Hippocampal formation (tissue), 2 donors: ENCODE results near the gene TP53I13.
A peak's percentile ranks its signal among the peaks of the same experiment; 100 is the strongest.
"Not testable (repeated sequence)": the region's sequence is repeated elsewhere in the genome, so short reads cannot be mapped to it uniquely, and the experiment has no call there.

Experiments used
- DNase-seq, 2 donors: peaks; one replicate each; lab custom pipeline; 2025; lab: John Stamatoyannopoulos, UW

Gene TP53I13

DNA sequence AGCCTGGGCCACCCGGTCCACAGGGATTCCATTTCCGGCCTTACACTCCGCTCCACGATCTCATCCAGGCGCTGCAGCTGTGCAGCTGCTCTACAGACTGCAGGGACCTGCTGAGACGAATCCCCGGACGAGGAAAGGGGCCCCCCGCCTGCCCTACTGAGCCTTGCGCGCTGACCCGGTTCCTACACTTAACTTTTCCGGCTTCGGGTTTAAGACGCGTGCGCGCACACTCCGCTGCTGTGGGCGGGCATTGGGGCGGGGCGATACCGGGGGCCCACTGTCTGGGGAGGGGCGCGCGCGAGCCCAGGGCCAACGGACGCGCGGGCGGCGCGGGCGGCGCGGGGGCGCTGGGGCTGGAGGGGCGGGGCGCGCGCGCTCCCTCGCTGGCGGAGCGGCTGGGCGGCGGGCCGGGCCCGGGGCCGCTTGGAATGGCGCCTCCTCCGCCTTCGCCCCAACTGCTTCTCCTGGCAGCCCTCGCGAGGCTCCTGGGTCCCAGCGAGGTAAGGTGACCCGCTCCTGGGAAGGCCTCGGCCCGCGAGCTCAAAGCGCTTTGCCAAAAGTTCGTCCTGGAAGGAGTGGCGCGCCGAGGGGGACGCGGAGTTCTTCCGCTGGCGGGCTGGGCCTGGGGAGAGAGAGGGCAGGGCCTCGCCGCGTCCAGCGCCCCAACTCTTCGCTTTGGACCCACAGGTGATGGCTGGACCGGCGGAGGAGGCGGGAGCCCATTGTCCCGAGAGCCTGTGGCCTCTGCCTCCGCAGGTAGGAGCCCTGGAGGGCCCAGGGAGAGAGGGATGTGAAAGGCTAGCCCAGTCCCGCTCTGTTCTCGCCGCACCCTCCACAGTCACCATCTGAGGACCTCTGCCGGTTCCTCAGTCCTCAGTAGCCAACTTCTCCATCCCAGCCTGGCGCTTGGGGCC is at the start of gene TP53I13:
TSS of gene TP53I13 (plus strand) at position 371 of the 914 bp plus-strand sequence. CDS start at position 429, 58 bp downstream.
- peak; percentile 64 to 81 for DNase-seq

DNA sequence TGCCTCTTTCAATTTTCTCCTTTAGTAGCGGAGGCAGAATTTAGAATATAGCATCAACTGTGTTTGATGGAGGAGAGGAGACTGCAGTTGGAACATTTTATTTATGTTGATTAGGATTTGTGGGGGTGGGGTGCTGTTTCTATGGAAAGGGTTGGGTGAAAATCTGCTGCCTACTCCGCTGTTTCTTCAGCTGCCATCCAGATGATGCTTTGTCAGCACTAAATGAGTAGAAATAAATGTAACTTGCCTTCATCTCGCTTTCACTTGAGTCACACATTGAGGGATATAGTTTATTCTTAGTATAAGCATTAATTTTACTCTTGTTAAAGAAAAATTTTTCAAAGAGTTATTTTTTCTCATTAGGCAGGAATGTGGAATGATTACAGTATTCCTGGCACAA is 43.8 kb upstream of the TP53I13 start:
- no peak for DNase-seq

DNA sequence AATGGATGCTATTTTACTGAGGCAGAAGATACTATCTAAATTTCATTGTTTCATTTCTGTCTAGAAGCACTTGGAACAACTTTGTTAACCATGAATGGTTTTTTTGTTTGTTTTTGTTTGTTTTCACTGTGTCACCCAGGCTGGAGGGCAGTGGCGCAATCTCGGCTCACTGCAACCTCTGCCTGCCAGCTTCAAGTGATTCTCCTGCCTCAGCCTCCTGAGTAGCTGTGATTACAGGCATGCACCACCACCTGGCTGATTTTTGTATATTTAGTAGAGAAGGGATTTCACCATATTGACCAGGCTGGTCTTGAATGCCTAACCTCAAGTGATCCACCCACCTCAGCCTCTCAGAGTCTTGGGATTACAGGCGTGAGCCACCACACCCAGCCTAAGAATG is 42.2 kb upstream of the TP53I13 start:
- DNase-seq = no peak

GRCh38 chr17:29533976-29534375 is 34.5 kb upstream of the TP53I13 start:
- DNase-seq = no peak

GRCh38 chr17:29544066-29544465 is 24.4 kb upstream of the TP53I13 start:
- no peak for DNase-seq

GRCh38 chr17:29546085-29546484 is 22.4 kb upstream of the TP53I13 start:
- no peak for DNase-seq

- DNase-seq = no peak
These were observed 21.7 kb upstream of the TP53I13 start for GRCh38 chr17:29546830-29547229.

GRCh38 chr17:29549177-29549923 is 19.2 kb upstream of the TP53I13 start:
- DNase-seq = no peak

GRCh38 chr17:29555840-29556239 is 12.7 kb upstream of the TP53I13 start:
- DNase-seq = no peak

GRCh38 chr17:29557085-29557738 is 11.3 kb upstream of the TP53I13 start:
- DNase-seq = no peak

DNA sequence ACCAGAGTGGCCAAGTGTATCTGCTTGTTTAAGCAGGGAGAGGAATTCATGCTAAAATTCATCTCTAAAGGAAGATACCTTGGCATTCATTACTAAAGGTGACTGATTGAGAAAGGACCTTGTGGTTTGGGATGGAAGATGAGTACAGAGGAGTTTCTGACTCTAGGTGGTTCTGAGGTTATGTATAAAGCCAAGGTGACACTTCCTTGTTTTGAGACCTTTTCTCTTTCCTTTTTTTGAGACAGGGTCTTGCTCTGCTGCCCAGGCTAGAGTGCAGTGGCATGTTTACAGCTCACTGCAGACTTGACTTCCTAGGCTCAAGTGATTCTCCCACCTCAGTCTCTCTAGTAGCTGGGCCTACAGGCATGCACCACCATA is 10.8 kb upstream of the TP53I13 start:
- DNase-seq = no peak

DNA sequence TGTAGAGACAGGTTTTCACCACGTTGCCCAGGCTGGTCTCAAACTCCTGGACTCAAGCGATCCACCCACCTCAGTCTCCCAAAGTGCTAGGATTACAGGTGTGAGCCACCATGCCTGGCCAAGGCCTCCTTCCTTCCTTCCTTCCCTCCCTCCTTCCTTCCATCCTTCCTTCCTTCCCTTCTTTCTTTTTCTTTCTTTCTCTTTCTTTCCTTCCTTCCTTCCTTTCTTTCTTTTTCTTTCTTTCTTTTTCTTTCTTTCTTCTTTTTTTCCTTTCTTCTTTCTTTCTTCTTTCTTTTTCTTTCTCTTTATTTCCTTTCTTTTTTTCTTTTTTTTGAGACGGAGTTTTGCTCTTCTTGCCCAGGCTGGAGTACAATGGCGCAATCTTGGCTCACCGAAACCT is 10.4 kb upstream of the TP53I13 start:
- DNase-seq = not testable (repeated sequence)

DNA sequence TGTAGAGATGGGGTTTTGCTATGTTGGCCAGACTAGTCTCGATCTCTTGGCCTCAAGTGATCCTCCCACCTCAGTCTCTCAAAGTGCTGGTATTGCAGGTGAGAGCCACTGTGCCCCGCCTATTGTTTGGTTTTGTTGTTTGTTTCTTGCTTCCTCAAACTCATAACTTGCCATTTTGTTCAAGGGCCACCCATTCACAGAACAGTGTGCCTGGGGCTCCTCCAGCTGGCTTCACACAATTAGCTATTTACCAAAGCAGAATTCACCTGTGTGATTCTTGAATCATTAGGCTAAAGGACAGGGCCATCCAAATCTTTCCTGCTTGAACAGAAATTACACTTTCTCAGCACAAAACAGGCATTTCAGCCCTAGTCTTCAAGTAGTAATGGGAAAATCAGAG is 8.9 kb upstream of the TP53I13 start:
- no peak for DNase-seq

DNA sequence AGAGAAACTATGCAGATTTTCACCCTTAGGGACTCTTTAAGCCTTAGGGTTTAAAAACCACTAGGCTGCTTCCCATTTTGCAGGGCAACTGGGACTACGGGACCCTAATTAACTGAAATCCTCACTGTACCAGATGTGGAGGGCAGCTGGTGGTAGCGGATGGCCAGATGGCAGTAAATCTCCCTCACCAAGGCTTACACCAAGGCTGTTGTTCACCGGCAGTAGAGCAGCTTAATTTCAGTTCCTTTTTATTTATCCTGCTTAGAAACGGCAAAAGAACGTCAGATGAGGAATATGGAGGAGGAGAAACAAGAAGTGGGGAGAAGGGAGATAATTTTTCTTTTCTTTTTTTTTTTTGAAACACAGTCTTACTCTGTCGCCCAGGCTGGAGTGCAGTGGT is 8.2 kb upstream of the TP53I13 start:
- DNase-seq = peak in 1 of 2 donors; percentile 18

- peak in 1 of 2 donors; percentile 34 for DNase-seq
These were observed 6.7 kb upstream of the TP53I13 start for GRCh38 chr17:29561554-29562517.

GRCh38 chr17:29562615-29563014 is 5.9 kb upstream of the TP53I13 start:
- no peak for DNase-seq

DNA sequence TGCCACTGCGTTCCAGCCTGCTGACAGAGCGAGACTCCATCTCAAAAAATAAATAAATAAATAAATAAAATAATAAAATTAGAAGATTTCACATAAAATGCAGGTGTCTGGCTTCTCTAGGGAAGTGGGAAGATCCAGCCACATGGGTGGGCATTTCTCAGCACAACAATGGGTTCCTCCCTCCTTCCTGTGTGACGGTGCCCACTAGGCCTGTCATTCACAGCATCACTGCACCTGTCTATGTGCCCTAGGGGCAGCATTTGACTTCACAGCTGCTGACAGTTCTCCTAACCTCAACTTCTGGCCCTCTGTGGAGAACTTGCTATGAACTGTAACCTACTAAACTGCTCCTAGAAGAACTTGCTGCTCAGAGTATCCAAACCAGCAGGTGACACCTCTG is 4.7 kb upstream of the TP53I13 start:
- no peak for DNase-seq

DNA sequence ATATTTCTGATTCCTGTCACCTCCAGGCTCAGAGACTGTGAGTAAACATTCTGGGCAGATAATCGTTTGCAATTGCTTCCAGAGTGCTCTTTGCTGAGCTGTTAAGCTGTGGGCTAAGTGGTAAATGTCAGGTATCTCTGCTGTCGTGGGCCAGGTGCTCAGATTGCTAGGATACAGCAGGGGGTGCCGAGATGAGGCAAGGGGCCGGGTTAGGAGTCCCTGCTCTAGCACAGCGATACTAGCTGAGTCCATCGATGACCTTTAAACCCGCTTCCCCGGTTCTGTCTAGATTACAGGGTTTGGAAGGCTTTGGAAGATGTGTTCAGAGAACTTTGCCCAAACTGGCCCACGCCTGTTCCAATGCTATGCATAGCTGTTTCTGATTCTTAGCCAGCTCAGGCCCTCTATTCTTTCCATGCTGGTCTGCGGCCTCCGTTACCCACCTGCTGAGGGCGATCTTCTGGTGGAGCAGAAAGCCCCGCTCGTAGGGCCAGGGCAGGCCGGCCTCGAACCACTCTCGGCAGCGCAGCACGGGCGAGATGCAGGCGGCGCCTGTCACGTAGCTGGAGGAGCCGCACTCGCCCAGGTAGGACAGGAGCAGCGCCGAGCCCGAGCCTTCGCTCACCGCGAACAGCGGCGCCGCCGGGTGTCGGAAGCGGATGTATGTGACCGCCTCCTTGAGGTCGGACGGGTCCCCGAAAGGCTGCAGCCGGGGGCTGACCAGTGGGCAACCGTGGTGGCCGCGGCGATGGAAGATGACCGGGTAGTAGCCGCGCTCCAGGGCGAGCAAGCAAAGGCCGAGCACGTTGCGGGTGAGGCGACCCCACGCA is 2.6 kb upstream of the TP53I13 start:
- DNase-seq = no peak

GRCh38 chr17:29566473-29567303 is 1.8 kb upstream of the TP53I13 start, which contains the start of gene ABHD15:
Gene ABHD15, minus strand, starts transcription at chr17:29567037. Its CDS starts 71 bp downstream, at chr17:29566966.
- peak; percentile 50 to 66 for DNase-seq

GRCh38 chr17:29567304-29567553 is 1.3 kb upstream of the TP53I13 start:
- DNase-seq = no peak
